Stromal cell of bone marrow (primary cell): ENCODE measurements around the gene MUL1.
"Not testable (repeated sequence)": the region's sequence is repeated elsewhere in the genome, so short reads cannot be mapped to it uniquely, and the experiment has no call there.

Experiments
- DNase-seq: peaks from one replicate; pipeline ENCODE4 v3.0.0-alpha.2; 2012; ENCODE audit warnings: low read depth

MUL1 gene

GRCh38 chr1:20511518-20512428, 3.8 kb upstream of the MUL1 start:
- no peak for DNase-seq

- DNase-seq = no peak
These were observed 440 bp upstream of the MUL1 start for GRCh38 chr1:20508411-20508771.

GRCh38 chr1:20507248-20507563, 745 bp downstream of the MUL1 start:
- DNase-seq = no peak

DNA sequence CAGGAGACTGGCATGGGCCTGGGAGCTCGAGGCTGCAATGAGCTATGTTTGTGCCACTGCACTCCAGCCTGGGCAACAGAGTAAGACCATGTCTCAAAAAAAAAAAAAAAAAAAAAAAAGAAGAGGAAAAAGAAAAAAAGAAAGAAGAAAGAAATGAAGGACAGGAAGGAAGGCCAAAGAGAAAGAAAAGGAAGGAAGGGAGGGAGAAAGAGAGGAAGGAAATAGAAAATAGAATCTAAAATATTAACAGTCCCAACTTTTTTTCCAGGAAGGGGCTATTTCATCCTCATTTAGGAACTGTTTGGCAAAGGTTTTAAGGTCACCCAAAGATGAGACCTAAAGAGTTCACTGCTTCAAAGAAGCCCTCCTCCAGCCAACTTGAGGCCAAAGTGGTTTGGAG, 2.5 kb downstream of the MUL1 start:
- no peak for DNase-seq

DNA sequence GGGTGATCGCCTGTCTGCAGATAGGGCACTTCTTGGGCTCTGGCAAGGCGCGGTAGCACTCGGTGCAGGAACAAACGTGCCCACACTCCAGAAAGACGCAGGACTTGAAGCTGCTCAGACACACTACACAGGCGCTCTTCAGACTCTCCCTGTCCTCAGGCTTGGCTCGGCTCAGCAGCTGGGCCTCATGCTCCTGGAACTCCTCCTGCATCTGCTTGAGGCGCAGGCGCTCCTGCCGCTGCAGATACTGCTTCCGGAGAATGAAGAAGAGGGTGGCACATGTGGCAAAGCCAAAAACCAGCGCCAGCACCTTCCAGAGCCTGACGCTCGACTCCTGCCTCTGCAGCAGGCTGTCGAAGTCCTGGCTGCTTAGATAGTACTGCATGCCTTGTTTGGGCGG, 7.2 kb downstream of the MUL1 start:
- DNase-seq = no peak

DNA sequence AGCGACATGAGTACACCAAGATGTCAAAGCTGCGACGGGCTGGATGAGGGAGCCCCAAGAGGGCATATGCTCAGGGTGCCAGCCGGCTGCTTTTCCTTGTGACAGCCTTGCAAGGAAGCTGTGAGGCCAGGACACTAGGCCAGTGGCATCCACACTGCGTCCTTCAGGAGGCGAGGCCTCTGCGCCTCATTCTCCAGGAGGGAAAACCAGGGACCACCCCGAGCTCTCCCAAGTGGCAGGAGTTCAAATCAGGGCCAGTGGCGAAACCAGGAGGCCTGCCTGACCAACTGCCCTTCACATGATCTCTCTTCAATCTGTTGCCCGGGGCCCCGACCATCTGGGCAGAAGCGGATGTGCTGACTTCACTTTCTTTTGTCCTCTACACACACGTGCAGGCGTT, 8.2 kb downstream of the MUL1 start:
- DNase-seq = no peak

DNA sequence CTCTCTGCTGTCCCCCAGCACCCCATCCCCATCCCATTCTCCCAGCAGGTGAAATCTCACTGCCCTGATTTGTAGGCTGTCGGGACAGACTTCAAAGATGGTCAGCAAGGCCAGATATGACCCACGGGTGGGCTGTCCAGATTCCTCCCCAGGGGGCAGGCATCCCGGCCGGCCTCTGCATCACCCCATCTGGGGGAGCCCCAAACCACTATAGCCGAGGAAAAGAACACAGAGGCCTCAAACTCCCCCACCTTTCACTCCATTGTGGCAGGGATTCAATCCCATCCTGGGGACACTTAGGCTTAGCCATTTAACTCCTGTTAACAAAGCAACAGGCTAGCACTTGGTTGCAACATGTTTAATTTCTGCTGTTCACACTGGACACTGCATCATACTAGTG, 8.8 kb downstream of the MUL1 start:
- DNase-seq = no peak

- DNase-seq = no peak
These were observed 9.8 kb downstream of the MUL1 start for GRCh38 chr1:20498116-20498515.

GRCh38 chr1:20497506-20497905, 10.4 kb downstream of the MUL1 start:
- no peak for DNase-seq

DNA sequence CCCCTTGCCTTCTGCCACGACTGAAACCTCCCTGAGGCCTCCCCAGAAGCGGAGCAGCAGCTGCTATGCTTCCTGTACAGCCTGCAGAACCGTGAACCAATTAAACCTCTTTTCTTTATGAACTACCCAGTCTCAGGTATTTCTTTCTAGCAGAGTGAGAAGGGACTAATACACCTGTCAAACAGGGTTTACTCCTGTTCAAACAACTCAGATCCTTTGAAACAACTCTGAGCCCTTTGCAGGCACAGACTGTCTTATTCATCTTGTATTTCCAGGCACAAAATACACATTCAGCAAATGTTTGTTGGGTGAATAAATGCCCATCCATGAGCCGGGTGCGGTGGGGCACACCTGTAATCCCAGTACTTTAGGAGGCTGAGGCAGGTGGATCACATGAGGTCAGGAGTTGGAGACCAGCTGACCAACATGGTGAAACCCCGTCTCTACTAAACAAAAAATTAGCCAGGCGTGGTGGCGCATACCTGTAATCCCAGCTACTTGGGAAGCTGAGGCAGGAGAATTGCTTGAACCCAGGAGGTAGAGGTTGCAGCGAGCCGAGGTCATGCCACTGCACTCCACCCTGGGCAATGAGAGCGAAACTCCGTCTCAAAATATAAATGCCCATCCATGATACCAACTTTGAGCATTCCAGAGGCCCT, 11.1 kb downstream of the MUL1 start:
- DNase-seq = not testable (repeated sequence)

DNA sequence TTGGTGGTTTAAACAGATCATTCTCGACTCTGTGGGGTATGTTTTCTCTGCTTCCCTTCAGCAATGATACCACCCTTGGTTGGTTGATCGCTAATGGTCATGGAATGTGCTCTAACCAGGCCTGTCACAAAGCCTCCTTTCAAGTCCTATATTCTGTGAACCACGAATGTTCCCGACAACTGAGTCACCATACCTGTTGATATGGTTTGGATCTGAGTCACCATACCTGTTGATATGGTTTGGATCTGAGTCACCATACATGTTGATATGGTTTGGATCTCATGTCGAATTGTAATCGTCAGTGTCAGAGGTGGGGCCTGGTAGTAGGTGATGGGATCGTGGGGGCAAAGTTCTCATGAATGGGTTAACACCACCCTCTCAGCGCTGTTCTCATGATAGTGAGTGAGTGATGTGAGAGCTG, 11.7 kb downstream of the MUL1 start:
- no peak for DNase-seq

DNA sequence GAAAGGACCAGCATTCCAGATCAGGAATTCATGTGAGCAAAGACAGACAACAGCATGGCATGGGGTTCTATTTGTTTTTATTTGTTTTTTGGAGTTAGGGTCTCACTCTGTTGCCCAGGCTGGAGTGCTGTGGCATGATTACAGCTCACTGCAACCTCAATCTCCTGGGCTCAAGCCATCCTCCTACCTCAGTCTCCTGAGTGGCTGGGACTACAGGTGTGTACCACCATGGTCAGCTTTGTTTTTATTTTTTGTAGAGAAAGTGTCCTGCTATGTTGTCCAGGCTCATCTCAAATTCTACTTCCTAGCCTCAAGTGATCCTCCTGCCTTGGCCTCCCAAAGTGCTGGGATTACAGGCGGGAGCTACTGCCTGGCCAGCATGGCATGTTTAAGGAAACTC, 12.3 kb downstream of the MUL1 start:
- DNase-seq = no peak

DNA sequence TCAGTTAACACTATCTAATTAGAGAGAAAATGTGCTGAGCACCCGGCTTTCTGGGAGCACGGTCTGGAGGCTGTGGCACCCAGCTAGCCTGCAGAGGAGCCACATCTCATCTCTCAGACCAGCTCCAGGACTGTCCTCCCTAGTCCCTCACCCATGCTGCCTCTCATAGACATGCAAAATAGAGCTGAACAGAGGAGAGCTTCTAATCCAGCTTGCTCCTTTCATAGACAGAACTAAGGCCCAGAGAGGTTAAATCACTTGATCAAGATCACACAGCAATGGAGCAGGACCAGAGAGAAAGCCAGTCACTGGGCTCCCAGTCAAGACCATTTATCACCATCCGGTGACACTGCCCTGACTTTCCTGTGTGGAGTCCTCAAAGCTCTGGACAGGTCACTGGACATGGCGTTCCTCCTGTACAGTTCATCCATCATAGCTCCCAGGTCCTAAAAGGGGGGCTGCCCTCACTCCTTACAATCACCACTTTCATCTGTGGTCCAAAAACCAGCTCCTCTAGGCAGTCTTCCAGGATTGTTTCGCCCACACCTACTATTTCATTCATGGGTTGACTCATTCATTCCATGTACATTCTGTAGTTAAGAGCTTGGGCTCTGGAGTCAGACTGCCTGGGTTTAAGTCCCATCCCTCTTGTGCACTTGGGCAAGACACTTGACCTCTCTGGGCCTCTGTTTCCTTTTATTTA, 13.2 kb downstream of the MUL1 start:
- peak; percentile 81 for DNase-seq

GRCh38 chr1:20493839-20494608, 13.9 kb downstream of the MUL1 start:
- DNase-seq = peak; percentile 74

- no peak for DNase-seq
These were observed 14.6 kb downstream of the MUL1 start for GRCh38 chr1:20493309-20493708.

- no peak for DNase-seq
These were observed 15.2 kb downstream of the MUL1 start for GRCh38 chr1:20492751-20493150.

DNA sequence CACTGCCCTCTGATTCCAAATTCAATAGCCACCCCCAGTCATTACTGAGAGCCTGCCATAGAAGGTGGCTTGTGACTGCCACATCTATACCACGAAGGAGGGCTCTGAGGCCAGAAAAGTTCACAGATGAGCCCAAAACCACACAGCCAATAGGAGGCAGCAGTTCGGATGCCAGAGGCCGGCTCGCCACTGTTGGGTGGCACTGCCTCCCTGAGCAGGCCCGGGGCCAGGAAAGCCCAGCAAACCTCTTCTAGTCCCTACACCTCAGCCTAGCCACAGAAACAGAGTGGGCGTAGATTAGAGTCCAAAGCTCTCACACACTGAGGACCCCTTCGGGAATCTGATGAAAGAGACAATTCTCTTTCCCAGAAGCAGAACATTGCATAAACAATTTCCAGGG, 16.1 kb downstream of the MUL1 start:
- no peak for DNase-seq

- no peak for DNase-seq
These were observed 16.8 kb downstream of the MUL1 start for GRCh38 chr1:20491178-20491577.

DNA sequence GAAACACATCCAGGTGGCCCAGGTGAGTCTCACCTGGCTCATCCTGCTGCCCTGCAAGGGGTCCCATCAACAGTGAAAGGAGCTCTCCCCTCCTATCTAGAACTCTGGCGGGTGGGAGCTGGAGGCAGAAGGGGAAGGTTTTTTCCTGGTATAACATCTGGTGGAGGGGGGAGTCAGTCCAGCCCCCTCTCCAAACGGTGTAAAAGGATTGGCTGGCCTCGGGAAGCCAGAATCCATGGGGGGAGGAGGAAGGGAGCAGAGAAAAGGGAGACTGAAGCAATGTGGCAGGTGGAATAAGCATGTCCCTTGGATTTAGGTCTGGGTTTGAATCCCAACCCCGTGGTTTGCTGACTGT, 20.7 kb downstream of the MUL1 start:
- no peak for DNase-seq

- DNase-seq = no peak
These were observed 21.3 kb downstream of the MUL1 start for GRCh38 chr1:20486457-20487235.
